ENCODE results near the gene DDIT3.

DDIT3 gene

GRCh38 chr12:57546438-57547287 lies 26.3 kb upstream of the DDIT3 start, which contains the start of gene DCTN2:
DCTN2 (minus strand) TSS chr12:57547192; CDS start chr12:57547063, 129 bp downstream.
- peak; percentile 94 for DNase-seq

GRCh38 chr12:57545809-57546437 lies 25.6 kb upstream of the DDIT3 start:
- no peak for DNase-seq

- no peak for DNase-seq
Measured at GRCh38 chr12:57543581-57543980, 23.3 kb upstream of the DDIT3 start.

GRCh38 chr12:57541717-57542116 lies 21.4 kb upstream of the DDIT3 start:
- DNase-seq = no peak

- DNase-seq = no peak
Measured at GRCh38 chr12:57541001-57541400, 20.7 kb upstream of the DDIT3 start.

GRCh38 chr12:57539134-57539768 lies 18.9 kb upstream of the DDIT3 start:
- no peak for DNase-seq

- DNase-seq = no peak
Measured at GRCh38 chr12:57536597-57536942, 16.3 kb upstream of the DDIT3 start.

GRCh38 chr12:57535764-57536596 lies 15.7 kb upstream of the DDIT3 start:
- no peak for DNase-seq

- no peak for DNase-seq
Measured at GRCh38 chr12:57534991-57535543, 14.8 kb upstream of the DDIT3 start.

GRCh38 chr12:57534250-57534649 lies 13.9 kb upstream of the DDIT3 start:
- DNase-seq = no peak

GRCh38 chr12:57533108-57533507 lies 12.8 kb upstream of the DDIT3 start:
- DNase-seq = no peak

- DNase-seq = no peak
Measured at GRCh38 chr12:57531836-57532235, 11.5 kb upstream of the DDIT3 start.

- no peak for DNase-seq
Measured at GRCh38 chr12:57530396-57531142, 10.3 kb upstream of the DDIT3 start.

GRCh38 chr12:57529831-57530230 lies 9.5 kb upstream of the DDIT3 start:
- DNase-seq = no peak

- DNase-seq = no peak
Measured at GRCh38 chr12:57528831-57529555, 8.7 kb upstream of the DDIT3 start.

GRCh38 chr12:57528176-57528575 lies 7.9 kb upstream of the DDIT3 start:
- DNase-seq = no peak

- no peak for DNase-seq
Measured at GRCh38 chr12:57527184-57527583, 6.9 kb upstream of the DDIT3 start.

- DNase-seq = no peak
Measured at GRCh38 chr12:57526477-57527126, 6.3 kb upstream of the DDIT3 start.

GRCh38 chr12:57525615-57526383 lies 5.5 kb upstream of the DDIT3 start:
- DNase-seq = no peak

Data from activated naive CD4-positive, alpha-beta T cell treated with anti-CD3 and anti-CD28 coated beads, Interleukin-2, amount 50 U/mL, for 16 hours (primary cell).